Measurements from ENCODE around the gene DTNB.

Gene DTNB

DNA sequence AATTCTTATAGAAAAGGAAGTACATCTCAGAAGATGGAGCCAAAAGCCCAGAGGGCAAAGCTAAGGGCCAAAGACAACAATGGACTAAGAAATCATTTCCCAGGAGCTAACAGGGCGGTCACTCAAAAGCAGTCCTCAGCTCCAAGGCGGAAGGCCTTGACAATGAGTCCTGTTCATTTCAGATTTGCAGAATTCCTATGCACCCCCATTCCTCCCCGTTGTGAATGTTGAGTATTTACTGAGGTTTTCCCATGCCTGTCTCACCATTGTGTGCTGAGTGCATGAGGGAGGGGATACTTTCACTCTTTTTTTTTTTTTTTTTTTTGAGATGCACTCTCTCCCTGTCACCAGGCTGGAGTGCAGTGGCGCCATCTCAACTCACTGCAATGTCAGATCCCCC is 18.8 kb upstream of the DTNB start:
- Histone ChIP-seq H3K9me3 (ENCODE audit: insufficient read depth, low read length) (no peaks in the 10 kb centered on the region), H3K4me3 (ENCODE audit: insufficient read depth, low read length, poor library complexity, severe bottlenecking) (no peak overlapping the region), H2AFZ (ENCODE audit: low read depth, low read length, severe bottlenecking) (no peak overlapping the region), H3K9me2 (replicated peaks; ENCODE audit: insufficient read depth, low read length) (no peaks in the 10 kb centered on the region), H3K79me2 (ENCODE audit: insufficient read depth, low read length) (no peaks in the 10 kb centered on the region), H3K36me3 (ENCODE audit: low read length) (no peaks in the 10 kb centered on the region), H3K4me2 (ENCODE audit: low read depth, low read length, poor library complexity, severe bottlenecking) (no peak overlapping the region), H3F3A (ENCODE audit: insufficient read depth) (no peaks in the 10 kb centered on the region), H3K27me3 (ENCODE audit: low read length) (no peaks in the 10 kb centered on the region), H3K27ac (ENCODE audit: low read depth, low read length) (no peak overlapping the region), H4K20me1 (ENCODE audit: low read depth, low read length) (no peaks in the 10 kb centered on the region), H3K9ac (ENCODE audit: low read length) (no peak overlapping the region)
- no peak for TF ChIP-seq EZH2phosphoT487 (conservative IDR thresholded peaks at IDR 0.05; ENCODE audit: low read length)
- TF ChIP-seq, protein P1, sequence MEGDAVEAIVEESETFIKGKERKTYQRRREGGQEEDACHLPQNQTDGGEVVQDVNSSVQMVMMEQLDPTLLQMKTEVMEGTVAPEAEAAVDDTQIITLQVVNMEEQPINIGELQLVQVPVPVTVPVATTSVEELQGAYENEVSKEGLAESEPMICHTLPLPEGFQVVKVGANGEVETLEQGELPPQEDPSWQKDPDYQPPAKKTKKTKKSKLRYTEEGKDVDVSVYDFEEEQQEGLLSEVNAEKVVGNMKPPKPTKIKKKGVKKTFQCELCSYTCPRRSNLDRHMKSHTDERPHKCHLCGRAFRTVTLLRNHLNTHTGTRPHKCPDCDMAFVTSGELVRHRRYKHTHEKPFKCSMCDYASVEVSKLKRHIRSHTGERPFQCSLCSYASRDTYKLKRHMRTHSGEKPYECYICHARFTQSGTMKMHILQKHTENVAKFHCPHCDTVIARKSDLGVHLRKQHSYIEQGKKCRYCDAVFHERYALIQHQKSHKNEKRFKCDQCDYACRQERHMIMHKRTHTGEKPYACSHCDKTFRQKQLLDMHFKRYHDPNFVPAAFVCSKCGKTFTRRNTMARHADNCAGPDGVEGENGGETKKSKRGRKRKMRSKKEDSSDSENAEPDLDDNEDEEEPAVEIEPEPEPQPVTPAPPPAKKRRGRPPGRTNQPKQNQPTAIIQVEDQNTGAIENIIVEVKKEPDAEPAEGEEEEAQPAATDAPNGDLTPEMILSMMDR (IDR thresholded peaks at IDR 0.05; ENCODE audit: insufficient read depth, low read length, poor library complexity, severe bottlenecking) = no peak

DNA sequence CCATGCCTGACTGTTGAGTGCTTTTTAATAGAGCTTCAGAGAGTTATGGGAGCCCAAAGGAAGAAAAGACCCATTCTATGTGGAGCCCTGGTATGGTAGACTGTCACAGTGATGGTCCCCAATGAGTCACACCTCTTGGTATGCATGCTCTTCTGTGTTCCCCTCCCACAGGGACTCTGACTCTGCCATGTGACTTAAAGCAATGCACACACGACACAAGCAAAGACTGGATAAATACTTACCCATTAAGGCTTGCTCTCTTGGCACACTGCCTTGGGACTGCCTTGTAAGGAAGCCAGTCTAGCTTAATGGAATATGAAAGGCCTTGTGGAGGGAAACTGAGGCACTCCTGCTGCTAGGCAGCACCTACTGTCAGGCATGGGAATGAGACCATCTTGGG is 16.7 kb upstream of the DTNB start:
- Histone ChIP-seq H3K27ac (ENCODE audit: low read depth, low read length) (no peak overlapping the region), H3F3A (ENCODE audit: insufficient read depth) (no peaks in the 10 kb centered on the region), H3K9me2 (replicated peaks; ENCODE audit: insufficient read depth, low read length) (no peaks in the 10 kb centered on the region), H3K9me3 (ENCODE audit: insufficient read depth, low read length) (no peaks in the 10 kb centered on the region), H3K4me3 (ENCODE audit: insufficient read depth, low read length, poor library complexity, severe bottlenecking) (no peak overlapping the region), H3K4me2 (ENCODE audit: low read depth, low read length, poor library complexity, severe bottlenecking) (no peak overlapping the region), H4K20me1 (ENCODE audit: low read depth, low read length) (no peaks in the 10 kb centered on the region), H3K9ac (ENCODE audit: low read length) (no peak overlapping the region), H3K36me3 (ENCODE audit: low read length) (no peaks in the 10 kb centered on the region), H2AFZ (ENCODE audit: low read depth, low read length, severe bottlenecking) (no peak overlapping the region), H3K27me3 (ENCODE audit: low read length) (no peaks in the 10 kb centered on the region), H3K79me2 (ENCODE audit: insufficient read depth, low read length) (no peaks in the 10 kb centered on the region)
- TF ChIP-seq EZH2phosphoT487 (conservative IDR thresholded peaks at IDR 0.05; ENCODE audit: low read length) = no peak
- TF ChIP-seq, protein P1 (IDR thresholded peaks at IDR 0.05; ENCODE audit: insufficient read depth, low read length, poor library complexity, severe bottlenecking) = no peak

DNA sequence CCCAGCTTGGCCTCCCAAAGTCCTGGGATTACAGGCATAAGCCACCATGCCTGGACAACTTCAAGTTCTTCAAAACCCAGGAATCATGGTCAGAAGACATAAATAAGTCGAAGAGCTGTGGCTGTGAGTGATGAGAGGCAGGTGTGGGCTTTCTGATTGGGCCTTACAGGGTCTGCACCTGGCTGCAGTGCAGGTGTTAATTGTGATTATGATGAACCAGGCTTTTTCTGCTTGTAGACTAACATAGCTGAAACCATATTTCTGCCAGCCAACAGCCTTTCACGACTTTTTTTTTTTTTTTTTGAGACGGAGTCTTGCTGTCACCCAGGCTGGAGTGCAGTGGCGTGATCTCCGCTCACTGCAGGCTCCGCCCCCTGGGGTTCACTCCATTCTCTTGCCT is 14.9 kb upstream of the DTNB start:
- Histone ChIP-seq H3K27me3 (ENCODE audit: low read length) (no peaks in the 10 kb centered on the region), H3K36me3 (ENCODE audit: low read length) (no peaks in the 10 kb centered on the region), H3K9me3 (ENCODE audit: insufficient read depth, low read length) (no peaks in the 10 kb centered on the region), H3K4me3 (ENCODE audit: insufficient read depth, low read length, poor library complexity, severe bottlenecking) (no peak overlapping the region), H4K20me1 (ENCODE audit: low read depth, low read length) (no peaks in the 10 kb centered on the region), H3K9ac (ENCODE audit: low read length) (no peak overlapping the region), H2AFZ (ENCODE audit: low read depth, low read length, severe bottlenecking) (no peak overlapping the region), H3K4me2 (ENCODE audit: low read depth, low read length, poor library complexity, severe bottlenecking) (no peak overlapping the region), H3K79me2 (ENCODE audit: insufficient read depth, low read length) (no peaks in the 10 kb centered on the region), H3K9me2 (replicated peaks; ENCODE audit: insufficient read depth, low read length) (no peaks in the 10 kb centered on the region), H3K27ac (ENCODE audit: low read depth, low read length) (no peak overlapping the region), H3F3A (ENCODE audit: insufficient read depth) (no peaks in the 10 kb centered on the region)
- TF ChIP-seq, protein P1 (IDR thresholded peaks at IDR 0.05; ENCODE audit: insufficient read depth, low read length, poor library complexity, severe bottlenecking) = no peak
- no peak for TF ChIP-seq EZH2phosphoT487 (conservative IDR thresholded peaks at IDR 0.05; ENCODE audit: low read length)
